ENCODE measurements around the gene DGAT2. TPM values are rescaled to one million over a fixed set of nuclear protein-coding genes. Genes with fewer than 3 reads are reported as not detected.
A peak's percentile ranks its signal among the peaks of the same experiment; 100 is the strongest.

Gene DGAT2
- total RNA-seq, 1 experiment from 2014 or later = 1.6 TPM

DNA sequence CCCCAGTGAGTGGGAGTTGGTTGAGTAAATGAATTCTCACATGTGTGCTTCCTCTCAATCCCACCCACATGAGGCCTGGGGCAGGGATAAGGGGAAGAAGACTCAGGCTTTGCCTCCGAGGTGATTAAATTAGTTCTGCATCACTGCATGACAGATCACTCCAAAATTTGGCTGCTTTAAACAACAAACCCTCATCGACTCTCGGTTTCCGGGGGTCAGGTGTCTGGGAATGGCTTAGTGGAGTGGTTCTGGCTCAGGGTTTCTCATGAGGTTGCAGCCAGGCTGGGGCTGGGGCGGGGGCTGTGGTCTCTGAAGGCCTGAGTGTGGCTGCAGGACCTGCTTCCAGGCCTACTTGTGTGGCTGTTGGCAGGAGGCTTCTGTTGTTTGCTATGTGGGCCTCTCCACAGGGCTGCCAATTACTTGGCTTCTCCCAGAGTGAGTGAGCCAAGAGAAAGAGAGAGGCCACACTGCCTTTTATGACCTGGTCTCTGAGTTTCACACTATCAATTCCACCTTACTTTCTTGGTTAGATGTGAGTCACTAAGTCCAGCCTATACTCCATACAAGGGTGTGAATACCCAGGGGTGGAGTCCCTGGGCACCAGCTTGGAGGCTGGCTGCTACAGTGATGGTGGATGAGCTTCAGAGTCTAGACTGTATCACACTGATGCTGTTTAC, 35.0 kb upstream of the DGAT2 start (continued):
- TF ChIP-seq, protein P1, sequence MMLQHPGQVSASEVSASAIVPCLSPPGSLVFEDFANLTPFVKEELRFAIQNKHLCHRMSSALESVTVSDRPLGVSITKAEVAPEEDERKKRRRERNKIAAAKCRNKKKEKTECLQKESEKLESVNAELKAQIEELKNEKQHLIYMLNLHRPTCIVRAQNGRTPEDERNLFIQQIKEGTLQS (CRISPR knock-in tag; conservative IDR thresholded peaks at IDR 0.05) = no peak
- TF ChIP-seq TCF7 (CRISPR knock-in tag; IDR thresholded peaks at IDR 0.05; ENCODE audit: low read depth) (no peak), ZNF423 (CRISPR knock-in tag; IDR thresholded peaks at IDR 0.05) (no peak), GTF2I (CRISPR knock-in tag; conservative IDR thresholded peaks at IDR 0.05) (no peak), ETV6 (CRISPR knock-in tag; IDR thresholded peaks at IDR 0.05) (no peak), NFATC4 (CRISPR knock-in tag; IDR thresholded peaks at IDR 0.05) (no peak), PRRX2 (CRISPR knock-in tag; IDR thresholded peaks at IDR 0.05) (no peak), EMX1 (CRISPR knock-in tag; IDR thresholded peaks at IDR 0.05) (no peak)
- TF ChIP-seq, protein P2, sequence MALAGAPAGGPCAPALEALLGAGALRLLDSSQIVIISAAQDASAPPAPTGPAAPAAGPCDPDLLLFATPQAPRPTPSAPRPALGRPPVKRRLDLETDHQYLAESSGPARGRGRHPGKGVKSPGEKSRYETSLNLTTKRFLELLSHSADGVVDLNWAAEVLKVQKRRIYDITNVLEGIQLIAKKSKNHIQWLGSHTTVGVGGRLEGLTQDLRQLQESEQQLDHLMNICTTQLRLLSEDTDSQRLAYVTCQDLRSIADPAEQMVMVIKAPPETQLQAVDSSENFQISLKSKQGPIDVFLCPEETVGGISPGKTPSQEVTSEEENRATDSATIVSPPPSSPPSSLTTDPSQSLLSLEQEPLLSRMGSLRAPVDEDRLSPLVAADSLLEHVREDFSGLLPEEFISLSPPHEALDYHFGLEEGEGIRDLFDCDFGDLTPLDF (CRISPR knock-in tag; IDR thresholded peaks at IDR 0.05) = no peak

DNA sequence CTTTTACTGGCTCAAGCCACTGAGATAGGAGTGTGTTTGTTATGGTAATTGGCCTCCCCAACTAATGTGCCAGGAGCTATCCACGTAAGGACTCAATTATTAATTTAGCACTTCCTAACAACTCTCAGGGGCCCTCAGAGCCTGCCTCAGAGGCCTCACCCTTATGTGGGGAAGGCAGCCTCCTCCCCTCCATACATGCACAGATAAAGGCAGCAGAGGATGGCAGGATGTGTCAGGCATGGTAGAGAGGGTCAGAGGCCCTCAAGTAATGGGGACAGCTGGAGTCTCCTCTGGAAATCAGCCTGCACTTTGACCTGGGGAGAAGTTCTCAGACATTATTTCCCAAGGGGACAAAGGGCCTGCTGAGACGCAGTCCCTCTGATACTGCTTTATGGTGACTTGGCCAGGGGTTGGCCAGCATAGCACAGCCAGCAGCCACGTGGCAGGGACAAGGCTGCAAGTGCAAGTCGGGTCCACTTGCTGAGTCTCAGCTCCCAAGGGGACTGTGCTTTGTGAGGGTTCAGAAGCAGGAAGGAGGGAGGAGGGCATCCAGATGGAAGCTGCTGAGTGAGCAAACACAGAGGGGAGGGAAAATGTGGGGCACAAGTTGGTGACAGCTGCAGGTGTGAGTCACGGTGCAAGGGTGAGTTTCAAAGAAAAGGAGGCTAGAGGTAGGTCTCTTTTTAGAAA, 33.9 kb upstream of the DGAT2 start:
- no peaks in the 10 kb centered on the region; the same call in 1 of the 2 replicates for H3K27me3 Mint-ChIP-seq (ENCODE audit: low read depth)
- ChIA-PET POLR2A (no interaction called here), CTCF (interaction anchor here (1.1 to 2.1 kb wide), 2 partner anchors 11 to 29 kb away, joined by 3 to 10 read pairs; no protein-coding TSS in a partner anchor)
- TF ChIP-seq GABPB1 (CRISPR knock-in tag; IDR thresholded peaks at IDR 0.05) = 0 out of 2 replicates have a peak, but pooled peaks have one; percentile 10
- TF ChIP-seq, protein P3, sequence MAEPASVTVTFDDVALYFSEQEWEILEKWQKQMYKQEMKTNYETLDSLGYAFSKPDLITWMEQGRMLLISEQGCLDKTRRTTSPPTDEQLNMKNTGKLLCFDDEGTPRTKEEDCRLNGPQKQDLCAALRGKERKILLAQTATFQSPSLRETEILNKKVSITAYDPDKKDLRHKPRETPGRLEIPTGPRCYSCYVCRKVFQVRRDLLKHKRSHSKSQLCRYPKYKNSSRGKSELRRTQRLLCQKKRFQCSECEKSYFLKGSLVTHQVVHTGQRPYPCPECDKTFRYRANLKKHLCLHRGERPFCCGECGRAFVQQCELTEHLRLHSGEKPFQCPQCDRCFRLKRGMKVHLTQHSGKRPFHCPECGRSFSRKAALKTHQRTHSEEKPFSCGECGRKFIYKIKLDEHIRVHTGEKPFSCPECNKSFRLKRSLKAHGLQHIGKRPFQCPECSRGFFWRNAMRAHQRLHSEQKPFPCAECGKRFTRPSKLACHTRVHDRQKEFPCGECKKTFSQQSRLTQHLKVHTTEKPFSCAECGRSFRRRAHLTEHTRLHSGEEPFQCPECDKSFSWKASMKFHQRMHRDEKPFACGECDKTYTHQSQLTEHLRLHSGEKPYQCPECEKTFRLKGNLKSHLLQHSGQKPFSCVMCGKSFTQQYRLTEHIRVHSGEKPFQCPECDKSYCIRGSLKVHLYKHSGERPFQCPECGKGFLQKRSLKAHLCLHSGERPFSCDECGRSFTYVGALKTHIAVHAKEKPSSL (CRISPR knock-in tag; conservative IDR thresholded peaks at IDR 0.05) = no peak
- DNase-seq (ENCODE audit: low spot score) (no peak), ATAC-seq (no peak; the same call in 1 of the 2 replicates)
- 0 out of 2 replicates have a peak, but pooled peaks cover 3% of the 10 kb centered on the region for H3K4me1 Mint-ChIP-seq
- H3K36me3 Mint-ChIP-seq = no peaks in the 10 kb centered on the region
- peaks cover 6% of the 10 kb centered on the region for H3K9me3 Mint-ChIP-seq
- H3K27ac Mint-ChIP-seq = no peak overlapping the region
- H3K4me3 Mint-ChIP-seq = no peak overlapping the region

DNA sequence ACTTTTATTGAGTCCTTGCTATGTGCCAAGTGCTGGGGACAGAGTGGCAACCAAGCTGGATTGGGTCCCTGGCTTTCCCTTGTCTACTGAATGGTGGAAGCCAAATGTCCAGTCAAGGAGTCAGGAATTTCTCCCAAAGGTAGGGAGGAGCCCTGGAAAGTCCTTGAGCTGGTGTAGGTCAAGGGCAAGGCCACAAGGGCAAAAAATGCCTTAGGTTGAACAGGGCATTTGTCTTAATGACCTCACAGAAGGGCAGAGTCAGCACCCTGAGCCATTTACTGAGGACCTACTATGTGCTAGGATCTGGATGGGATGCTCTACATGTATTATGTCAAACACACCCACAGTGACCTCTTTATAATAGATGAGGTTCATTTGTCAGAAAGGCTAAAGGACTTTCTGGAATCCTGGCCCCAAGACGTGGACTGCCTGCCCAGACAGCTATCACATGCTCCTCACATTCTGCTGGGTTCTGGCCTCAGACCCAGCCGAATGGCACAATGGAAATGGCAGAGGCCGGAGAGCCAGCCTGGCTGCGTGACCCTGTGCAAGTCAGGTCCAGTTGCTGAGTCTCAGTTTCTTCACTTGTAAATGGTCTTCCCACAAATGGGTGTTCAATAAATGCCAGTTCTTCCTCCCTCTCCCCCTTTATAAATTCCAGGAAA, 33.3 kb upstream of the DGAT2 start:
- no peaks in the 10 kb centered on the region for H3K36me3 Mint-ChIP-seq
- TF ChIP-seq, protein P4, sequence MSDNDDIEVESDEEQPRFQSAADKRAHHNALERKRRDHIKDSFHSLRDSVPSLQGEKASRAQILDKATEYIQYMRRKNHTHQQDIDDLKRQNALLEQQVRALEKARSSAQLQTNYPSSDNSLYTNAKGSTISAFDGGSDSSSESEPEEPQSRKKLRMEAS (CRISPR knock-in tag; IDR thresholded peaks at IDR 0.05) = no peak
- TF ChIP-seq GRHL2 (CRISPR knock-in tag; IDR thresholded peaks at IDR 0.05; ENCODE audit: insufficient replicate concordance, severe bottlenecking) (no peak), CBFB (CRISPR knock-in tag; IDR thresholded peaks at IDR 0.05; ENCODE audit: low read depth) (no peak), ZNF416 (CRISPR knock-in tag; IDR thresholded peaks at IDR 0.05) (no peak), ZNF671 (CRISPR knock-in tag; IDR thresholded peaks at IDR 0.05) (no peak), OVOL2 (CRISPR knock-in tag; IDR thresholded peaks at IDR 0.05; ENCODE audit: borderline replicate concordance) (no peak), ZNF138 (CRISPR knock-in tag; conservative IDR thresholded peaks at IDR 0.05) (no peak), TEAD1 (CRISPR knock-in tag; IDR thresholded peaks at IDR 0.05) (no peak), MYBL2 (CRISPR knock-in tag; IDR thresholded peaks at IDR 0.05) (no peak), CREM (CRISPR knock-in tag; IDR thresholded peaks at IDR 0.05) (no peak), FOXJ3 (CRISPR knock-in tag; IDR thresholded peaks at IDR 0.05; ENCODE audit: borderline replicate concordance) (no peak), SMAD3 (CRISPR knock-in tag; IDR thresholded peaks at IDR 0.05; ENCODE audit: borderline replicate concordance) (no peak)
- TF ChIP-seq, protein P5, sequence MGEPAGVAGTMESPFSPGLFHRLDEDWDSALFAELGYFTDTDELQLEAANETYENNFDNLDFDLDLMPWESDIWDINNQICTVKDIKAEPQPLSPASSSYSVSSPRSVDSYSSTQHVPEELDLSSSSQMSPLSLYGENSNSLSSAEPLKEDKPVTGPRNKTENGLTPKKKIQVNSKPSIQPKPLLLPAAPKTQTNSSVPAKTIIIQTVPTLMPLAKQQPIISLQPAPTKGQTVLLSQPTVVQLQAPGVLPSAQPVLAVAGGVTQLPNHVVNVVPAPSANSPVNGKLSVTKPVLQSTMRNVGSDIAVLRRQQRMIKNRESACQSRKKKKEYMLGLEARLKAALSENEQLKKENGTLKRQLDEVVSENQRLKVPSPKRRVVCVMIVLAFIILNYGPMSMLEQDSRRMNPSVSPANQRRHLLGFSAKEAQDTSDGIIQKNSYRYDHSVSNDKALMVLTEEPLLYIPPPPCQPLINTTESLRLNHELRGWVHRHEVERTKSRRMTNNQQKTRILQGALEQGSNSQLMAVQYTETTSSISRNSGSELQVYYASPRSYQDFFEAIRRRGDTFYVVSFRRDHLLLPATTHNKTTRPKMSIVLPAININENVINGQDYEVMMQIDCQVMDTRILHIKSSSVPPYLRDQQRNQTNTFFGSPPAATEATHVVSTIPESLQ (CRISPR knock-in tag; IDR thresholded peaks at IDR 0.05) = no peak
- 0 out of 2 replicates have a peak, but pooled peaks cover 3% of the 10 kb centered on the region for H3K4me1 Mint-ChIP-seq
- no peak overlapping the region for H3K4me3 Mint-ChIP-seq
- CTCF ChIA-PET = interaction anchor here (1.1 to 2.1 kb wide), 2 partner anchors 12 to 29 kb away, joined by 3 to 10 read pairs; no protein-coding TSS in a partner anchor
- peaks cover 6% of the 10 kb centered on the region for H3K9me3 Mint-ChIP-seq
- POLR2A ChIA-PET = no interaction called here
- H3K27me3 Mint-ChIP-seq (ENCODE audit: low read depth) = no peaks in the 10 kb centered on the region; the same call in 1 of the 2 replicates
- DNase-seq (ENCODE audit: low spot score) (no peak), ATAC-seq (no peak)
- no peak overlapping the region for H3K27ac Mint-ChIP-seq

Measured in WTC11 (cell line).